ENCODE results near the gene ADORA1. TPM values are rescaled to one million over a fixed set of nuclear protein-coding genes. Genes with fewer than 3 reads are reported as not detected.

ADORA1 gene
- total RNA-seq, result not detected in 2 replicates

- Mint-ChIP-seq H3K4me1 (ENCODE audit: low read depth) (peaks cover 7% of the 10 kb centered on the region), H3K27me3 (ENCODE audit: insufficient read depth) (peaks cover 33% of the 10 kb centered on the region), H3K9me3 (no peaks in the 10 kb centered on the region), H3K4me3 (peak within 1 kb of the TSS; percentile 71), H3K27ac (no peak within 1 kb of the TSS), H3K36me3 (ENCODE audit: low read depth) (no peaks in the 10 kb centered on the region)
- intact Hi-C loops (cut with micrococcal nuclease), result loop anchor here (10.0 kb wide), 1 partner anchor 317 kb away; no protein-coding TSS in a partner anchor
- no peak for DNase-seq (ENCODE audit: low spot score)
Observed at GRCh38 chr1:203127666-203128430, at the start of gene ADORA1. TSS of gene ADORA1 (plus strand) at chr1:203127726. CDS start at chr1:203128842, 1,116 bp downstream.

- Mint-ChIP-seq H3K27me3 (ENCODE audit: insufficient read depth) (peaks cover 15% of the 10 kb centered on the region), H3K27ac (no peak overlapping the region), H3K9me3 (no peaks in the 10 kb centered on the region), H3K4me3 (no peak overlapping the region), H3K36me3 (ENCODE audit: low read depth) (peaks cover 3% of the 10 kb centered on the region), H3K4me1 (ENCODE audit: low read depth) (peaks cover 10% of the 10 kb centered on the region)
- intact Hi-C loops (cut with micrococcal nuclease), result no loop called here
- no peak for DNase-seq (ENCODE audit: low spot score)
Observed at GRCh38 chr1:203077956-203078355, 49.6 kb upstream of the ADORA1 start.

GRCh38 chr1:203078478-203078877, 49.0 kb upstream of the ADORA1 start:
- no peak overlapping the region for H3K27ac Mint-ChIP-seq
- no peaks in the 10 kb centered on the region for H3K9me3 Mint-ChIP-seq
- peaks cover 16% of the 10 kb centered on the region for H3K27me3 Mint-ChIP-seq (ENCODE audit: insufficient read depth)
- peaks cover 13% of the 10 kb centered on the region for H3K4me1 Mint-ChIP-seq (ENCODE audit: low read depth)
- no peak for DNase-seq (ENCODE audit: low spot score)
- H3K36me3 Mint-ChIP-seq (ENCODE audit: low read depth), result peaks cover 2% of the 10 kb centered on the region
- no peak overlapping the region for H3K4me3 Mint-ChIP-seq
- intact Hi-C loops (cut with micrococcal nuclease), result no loop called here

GRCh38 chr1:203080456-203080855, 47.1 kb upstream of the ADORA1 start:
- intact Hi-C loops (cut with micrococcal nuclease), result no loop called here
- Mint-ChIP-seq H3K9me3 (no peaks in the 10 kb centered on the region), H3K4me1 (ENCODE audit: low read depth) (peaks cover 13% of the 10 kb centered on the region), H3K27me3 (ENCODE audit: insufficient read depth) (peaks cover 16% of the 10 kb centered on the region), H3K27ac (no peak overlapping the region), H3K4me3 (no peak overlapping the region), H3K36me3 (ENCODE audit: low read depth) (no peaks in the 10 kb centered on the region)
- no peak for DNase-seq (ENCODE audit: low spot score)

- Mint-ChIP-seq H3K4me3 (no peak overlapping the region), H3K9me3 (no peaks in the 10 kb centered on the region), H3K27me3 (ENCODE audit: insufficient read depth) (peaks cover 11% of the 10 kb centered on the region), H3K36me3 (ENCODE audit: low read depth) (no peaks in the 10 kb centered on the region), H3K27ac (no peak overlapping the region), H3K4me1 (ENCODE audit: low read depth) (peaks cover 13% of the 10 kb centered on the region)
- intact Hi-C loops (cut with micrococcal nuclease), result no loop called here
- DNase-seq (ENCODE audit: low spot score), result no peak
Observed at GRCh38 chr1:203081465-203082230, 45.9 kb upstream of the ADORA1 start.

- Mint-ChIP-seq H3K9me3 (no peaks in the 10 kb centered on the region), H3K4me3 (no peak overlapping the region)
Observed at GRCh38 chr1:203082231-203082505, 45.4 kb upstream of the ADORA1 start.

GRCh38 chr1:203082571-203083462, 44.7 kb upstream of the ADORA1 start:
- H3K27ac Mint-ChIP-seq, result no peak overlapping the region
- DNase-seq (ENCODE audit: low spot score), result no peak
- peaks cover 13% of the 10 kb centered on the region for H3K4me1 Mint-ChIP-seq (ENCODE audit: low read depth)

More at GRCh38 chr1:203082231-203082505, 45.4 kb upstream of the ADORA1 start:
- no peak for DNase-seq (ENCODE audit: low spot score)
- intact Hi-C loops (cut with micrococcal nuclease), result no loop called here
- H3K27me3 Mint-ChIP-seq (ENCODE audit: insufficient read depth), result peaks cover 14% of the 10 kb centered on the region
- H3K4me1 Mint-ChIP-seq (ENCODE audit: low read depth), result peaks cover 13% of the 10 kb centered on the region
- H3K36me3 Mint-ChIP-seq (ENCODE audit: low read depth), result no peaks in the 10 kb centered on the region
- H3K27ac Mint-ChIP-seq, result no peak overlapping the region

GRCh38 chr1:203083463-203083921, 44.0 kb upstream of the ADORA1 start:
- no peak for DNase-seq (ENCODE audit: low spot score)
- intact Hi-C loops (cut with micrococcal nuclease), result no loop called here
- Mint-ChIP-seq H3K27ac (no peak overlapping the region), H3K36me3 (ENCODE audit: low read depth) (no peaks in the 10 kb centered on the region), H3K27me3 (ENCODE audit: insufficient read depth) (peaks cover 13% of the 10 kb centered on the region), H3K4me1 (ENCODE audit: low read depth) (peaks cover 13% of the 10 kb centered on the region), H3K9me3 (no peaks in the 10 kb centered on the region), H3K4me3 (no peak overlapping the region)

More at GRCh38 chr1:203082571-203083462, 44.7 kb upstream of the ADORA1 start:
- Mint-ChIP-seq H3K9me3 (no peaks in the 10 kb centered on the region), H3K27me3 (ENCODE audit: insufficient read depth) (peaks cover 13% of the 10 kb centered on the region), H3K36me3 (ENCODE audit: low read depth) (no peaks in the 10 kb centered on the region), H3K4me3 (no peak overlapping the region)
- intact Hi-C loops (cut with micrococcal nuclease), result no loop called here

GRCh38 chr1:203084588-203085527, 42.7 kb upstream of the ADORA1 start:
- intact Hi-C loops (cut with micrococcal nuclease), result no loop called here
- Mint-ChIP-seq H3K36me3 (ENCODE audit: low read depth) (no peaks in the 10 kb centered on the region), H3K4me3 (no peak overlapping the region), H3K9me3 (no peaks in the 10 kb centered on the region), H3K27me3 (ENCODE audit: insufficient read depth) (peaks cover 15% of the 10 kb centered on the region), H3K4me1 (ENCODE audit: low read depth) (peaks cover 13% of the 10 kb centered on the region), H3K27ac (no peak overlapping the region)
- DNase-seq (ENCODE audit: low spot score), result no peak

- Mint-ChIP-seq H3K4me1 (ENCODE audit: low read depth) (peaks cover 13% of the 10 kb centered on the region), H3K36me3 (ENCODE audit: low read depth) (no peaks in the 10 kb centered on the region), H3K9me3 (no peaks in the 10 kb centered on the region), H3K4me3 (no peak within 1 kb of the TSS), H3K27me3 (ENCODE audit: insufficient read depth) (peaks cover 15% of the 10 kb centered on the region), H3K27ac (no peak within 1 kb of the TSS)
- DNase-seq (ENCODE audit: low spot score), result no peak
- intact Hi-C loops (cut with micrococcal nuclease), result no loop called here
Observed at GRCh38 chr1:203085528-203086406, 41.8 kb upstream of the ADORA1 start, which contains the start of gene MYOG. TSS of gene MYOG (minus strand) at chr1:203086012. CDS start at chr1:203085961, 51 bp downstream.

Measured in activated T-helper 1 cell treated with anti-CD3 and anti-CD28 coated beads, Interleukin-12 subunit alpha, Interleukin-12 subunit beta, Interleukin-2, Interleukin-4 antibody, amounts not matched to agents 30 ng/mL and 10 ng/mL and 1 ng/mL, durations not matched to agents 14 hours and 24 hours and 36 hours (primary cell).